Ovary (tissue), 9 donors: ENCODE data around the gene EHD3. TPM values are rescaled to one million over a fixed set of nuclear protein-coding genes. Genes with fewer than 3 reads are reported as not detected.

ENCODE experiments used
- DNase-seq, 5 donors: peaks; one replicate each; pipeline ENCODE4 v3.0.0-alpha.2; 2019 to 2020
- H3K27ac ChIP-seq, 2 donors: fragments of 200-600 bp; one replicate each; pipeline versions ENCODE4 v1.5.1 to v1.8.0; 2019 to 2022
- H3K27me3 ChIP-seq: fragments of 200-600 bp; one replicate; pipeline ENCODE4 v1.8.0; 2022
- H3K36me3 ChIP-seq: fragments of 200-600 bp; sonication (generic); one replicate; pipeline ENCODE4 v1.5.1; 2019
- H3K4me1 ChIP-seq: one replicate; pipeline ENCODE4 v1.8.1; 2013; ENCODE audit warnings: mild to moderate bottlenecking, moderate library complexity; ENCODE audit not compliant: insufficient read depth
- H3K4me3 ChIP-seq: fragments of 200-600 bp; sonication (generic); one replicate; pipeline ENCODE4 v1.5.1; 2017
- H3K9me3 ChIP-seq, 2 donors: fragments of 200-600 bp in 1 of 2; sonication (generic) in 1 of 2; one replicate each; pipeline versions ENCODE4 v1.5.1 to v1.8.1; 2013 to 2019; ENCODE audit warnings: mild to moderate bottlenecking in 1 of 2, moderate library complexity in 1 of 2
- EP300 ChIP-seq: sonication (generic); formaldehyde crosslinking; IDR thresholded peaks from one replicate; pipeline ENCODE4 v1.6.1; 2017; ENCODE audit warnings: antibody characterized with exemption
- POLR2A ChIP-seq: fragments of 450-650 bp; IDR thresholded peaks from one replicate; pipeline ENCODE4 v1.6.1; 2017; ENCODE audit warnings: antibody characterized with exemption, mild to moderate bottlenecking, moderate library complexity
- WGBS, 3 donors: extraction: QIAGEN DNeasy Blood & Tissue Kit in 1 of 3; methylation state at CpG; one replicate each; pipeline versions ENCODE4 v1.1.5 to v1.1.7; 2013 to 2017; 5-methylcytosine and 5-hydroxymethylcytosine counted together
- intact Hi-C, 4 donors: fragments of 100-400 bp; cut with DNase I; formaldehyde crosslinking; loops; one replicate each; pipeline versions ENCODE4 v1.11.0 to v1.15.1; 2022 to 2023
- polyA plus RNA-seq, 2 donors: library from polyadenylated mRNA; stranded (reverse); fragments of 200-250 nt in 1 of 2; fragments of 350-450 nt in 1 of 2; fragmentation: Illumina TruSeq in 1 of 2; extraction: RNeasy Lipid Tissue Mini Kit (QIAGEN cat#74804) in 1 of 2; gene quantifications; one replicate each; pipeline ENCODE4 v1.2.3, GENCODE V29; 2013 to 2014
- total RNA-seq, 7 donors: library from RNA; depleted of rRNA in 2 of 7; stranded (reverse); fragments of >200 nt in 2 of 7; fragmentation: NEBNext Ultra II Directional in 3 of 7; extraction: Animal tissue kit (Norgen Biotek cat#: 25700) in 3 of 7; gene quantifications; one replicate each; pipeline versions ENCODE4 v1.1.0 to v1.2.4, GENCODE V29; 2016 to 2023
- TF ChIP-seq, protein P1 (sequence below), 3 donors: fragments of 450-650 bp in 2 of 3; fragments of 200-600 bp in 1 of 3; IDR thresholded peaks; one replicate each; pipeline versions ENCODE4 v1.5.1 to v1.8.0; 2016 to 2022; ENCODE audit warnings: antibody characterized with exemption in 3 of 3, mild to moderate bottlenecking in 1 of 3
- donor health status: DM: no; HTN: no; CAD: no; lungs with moderate emphysema.
- donor health status: DM: no; HTN: no; CAD: no.
- donor health status: Bipolar disorder and iron deficiency.
- donor health status: DM: yes; HTN: yes; CAD: no.
- donor health status: DM: no; HTN: no; CAD: no.
- donor health status: DM: yes; HTN: yes; CAD: no.

EHD3 gene
- total and polyA plus RNA-seq, 9 donors: 2.8 to 10.6 (median 3.5) TPM

DNA sequence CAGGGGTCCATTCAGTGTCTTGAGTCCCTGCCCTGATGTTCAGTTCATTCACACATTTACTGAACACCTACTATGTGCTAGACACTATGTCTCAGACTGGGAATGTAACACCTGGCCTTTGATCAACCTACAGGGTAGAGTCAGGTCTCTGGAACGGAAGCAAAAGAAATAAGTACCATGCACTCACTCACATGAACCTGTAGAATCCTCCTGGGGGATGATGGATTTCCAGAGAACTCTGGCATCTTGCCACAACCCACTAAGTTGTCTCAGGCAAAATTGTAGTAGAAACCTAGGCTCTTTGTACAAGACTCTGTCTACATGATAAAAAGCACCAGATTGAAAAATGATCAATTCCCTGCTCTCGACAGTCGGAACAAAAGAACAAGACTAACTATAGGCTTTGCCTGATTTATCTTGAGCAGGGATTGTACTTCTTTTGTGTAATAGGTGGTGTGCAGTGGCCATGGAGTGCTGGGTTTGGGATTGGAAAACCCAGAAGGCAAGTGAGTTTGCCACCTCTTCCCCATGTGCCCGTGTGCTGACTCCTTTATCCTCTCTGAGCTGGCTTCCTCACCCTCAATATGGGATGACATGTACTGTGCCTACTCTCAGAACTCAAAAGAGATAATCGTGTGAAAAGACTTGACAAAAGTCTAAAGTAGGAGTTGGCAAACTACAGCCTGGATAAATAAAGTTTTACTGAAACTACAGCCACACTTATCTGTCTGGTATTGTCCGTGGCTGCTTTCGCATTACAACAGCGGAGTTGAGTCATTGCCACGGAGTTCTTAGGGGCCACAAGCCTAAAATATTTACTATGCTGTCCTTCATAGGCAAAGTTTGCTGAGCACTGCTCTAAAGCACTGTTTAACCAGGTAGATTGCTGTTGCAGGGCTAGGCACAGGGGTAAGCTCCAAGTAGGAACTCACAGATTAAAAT lies 21.0 kb upstream of the EHD3 start:
- 77 to 83% (median 80%) methylated on average over 9 of the region's 9 CpGs for WGBS, 3 donors
- TF ChIP-seq EP300 (no peak), POLR2A (no peak)
- TF ChIP-seq, protein P1, sequence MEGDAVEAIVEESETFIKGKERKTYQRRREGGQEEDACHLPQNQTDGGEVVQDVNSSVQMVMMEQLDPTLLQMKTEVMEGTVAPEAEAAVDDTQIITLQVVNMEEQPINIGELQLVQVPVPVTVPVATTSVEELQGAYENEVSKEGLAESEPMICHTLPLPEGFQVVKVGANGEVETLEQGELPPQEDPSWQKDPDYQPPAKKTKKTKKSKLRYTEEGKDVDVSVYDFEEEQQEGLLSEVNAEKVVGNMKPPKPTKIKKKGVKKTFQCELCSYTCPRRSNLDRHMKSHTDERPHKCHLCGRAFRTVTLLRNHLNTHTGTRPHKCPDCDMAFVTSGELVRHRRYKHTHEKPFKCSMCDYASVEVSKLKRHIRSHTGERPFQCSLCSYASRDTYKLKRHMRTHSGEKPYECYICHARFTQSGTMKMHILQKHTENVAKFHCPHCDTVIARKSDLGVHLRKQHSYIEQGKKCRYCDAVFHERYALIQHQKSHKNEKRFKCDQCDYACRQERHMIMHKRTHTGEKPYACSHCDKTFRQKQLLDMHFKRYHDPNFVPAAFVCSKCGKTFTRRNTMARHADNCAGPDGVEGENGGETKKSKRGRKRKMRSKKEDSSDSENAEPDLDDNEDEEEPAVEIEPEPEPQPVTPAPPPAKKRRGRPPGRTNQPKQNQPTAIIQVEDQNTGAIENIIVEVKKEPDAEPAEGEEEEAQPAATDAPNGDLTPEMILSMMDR (IDR thresholded peaks at IDR 0.05): no peak

DNA sequence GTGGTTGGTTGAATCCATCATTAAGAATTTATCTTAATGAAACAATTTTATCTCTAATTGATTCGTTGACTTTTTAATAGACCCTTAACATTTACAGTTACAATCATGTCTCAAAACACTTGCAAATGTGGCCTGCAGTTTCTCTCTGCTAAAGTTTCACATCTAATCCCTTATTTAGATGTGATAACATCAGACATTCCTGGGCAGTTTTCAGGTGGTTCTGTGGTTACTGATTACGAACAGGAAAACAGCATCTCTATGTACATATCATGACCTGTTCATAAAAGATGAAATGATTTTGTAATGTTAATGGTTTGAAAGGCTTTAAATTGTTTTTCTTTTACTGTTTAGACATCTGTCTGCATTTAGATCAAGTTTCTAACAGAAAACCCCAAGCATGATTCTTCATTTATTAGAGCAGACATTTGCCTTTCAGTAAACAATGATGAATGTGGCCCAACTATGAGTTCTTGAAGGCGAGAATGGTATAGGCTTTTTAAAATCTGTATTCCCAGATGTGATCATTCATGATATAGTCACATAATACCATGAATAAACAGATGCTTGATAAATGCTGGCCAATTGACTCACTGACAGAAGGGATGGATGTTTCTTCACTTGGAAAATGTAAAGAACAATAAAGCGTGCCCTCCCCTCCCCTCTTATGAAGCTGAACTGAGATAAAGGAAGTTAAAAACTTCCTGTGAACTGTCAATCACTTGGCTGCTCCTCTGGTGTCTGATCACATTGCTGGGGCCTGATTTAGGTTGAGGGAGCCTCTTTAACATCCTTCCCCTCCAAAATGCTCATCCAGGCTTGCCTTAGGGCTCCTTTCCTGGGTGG lies 20.1 kb upstream of the EHD3 start:
- H3K27me3 ChIP-seq: no peaks in the 10 kb centered on the region
- no peaks in the 10 kb centered on the region for H3K36me3 ChIP-seq
- 12 to 69% (median 16%) methylated on average over 4 of the region's 4 CpGs for WGBS, 3 donors
- intact Hi-C loops: no loop called here
- H3K4me1 ChIP-seq: no peaks in the 10 kb centered on the region
- H3K27ac ChIP-seq: no peak overlapping the region
- H3K9me3 ChIP-seq: no peaks in the 10 kb centered on the region
- no peak overlapping the region for H3K4me3 ChIP-seq
- TF ChIP-seq EP300: no peak
- no peak for TF ChIP-seq POLR2A
- TF ChIP-seq, protein P1 (IDR thresholded peaks at IDR 0.05): no peak
- no peak for DNase-seq

More for the DNA sequence above, 21.0 kb upstream of the EHD3 start:
- Histone ChIP-seq H3K36me3 (no peaks in the 10 kb centered on the region), H3K9me3 (no peaks in the 10 kb centered on the region), H3K27me3 (no peaks in the 10 kb centered on the region), H3K4me1 (no peaks in the 10 kb centered on the region), H3K27ac (no peak overlapping the region), H3K4me3 (no peak overlapping the region)
- no peak for DNase-seq
- intact Hi-C loops: no loop called here

DNA sequence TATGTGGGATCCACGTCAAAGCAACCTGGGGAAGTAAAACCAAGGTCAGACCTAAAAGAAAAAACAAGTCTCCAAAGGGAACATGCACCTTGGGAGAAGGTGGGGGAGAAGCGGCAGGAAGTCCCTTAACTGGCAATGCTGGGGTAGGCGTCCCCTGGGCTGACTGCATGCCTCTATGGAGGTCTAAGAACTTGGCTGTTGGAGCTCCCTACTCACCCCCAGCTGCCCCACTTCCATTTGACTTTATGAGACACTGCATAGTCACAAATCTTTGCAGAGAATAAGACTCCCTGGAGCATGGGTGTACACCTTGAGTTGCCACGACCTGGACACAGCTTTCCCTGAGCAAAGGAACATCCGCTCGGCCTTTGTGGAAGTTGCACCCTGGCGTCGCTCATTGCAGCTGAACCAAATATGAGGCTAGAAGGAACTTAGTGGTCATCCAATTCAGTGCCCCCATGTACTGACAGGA lies 19.5 kb upstream of the EHD3 start:
- Histone ChIP-seq H3K4me3 (no peak overlapping the region), H3K27ac (no peak overlapping the region), H3K9me3 (no peaks in the 10 kb centered on the region), H3K4me1 (no peaks in the 10 kb centered on the region), H3K36me3 (no peaks in the 10 kb centered on the region), H3K27me3 (no peaks in the 10 kb centered on the region)
- WGBS, 3 donors: 85 to 91% (median 87%) methylated on average over 8 of the region's 8 CpGs
- intact Hi-C loops: no loop called here
- no peak for DNase-seq
- no peak for TF ChIP-seq POLR2A

DNA sequence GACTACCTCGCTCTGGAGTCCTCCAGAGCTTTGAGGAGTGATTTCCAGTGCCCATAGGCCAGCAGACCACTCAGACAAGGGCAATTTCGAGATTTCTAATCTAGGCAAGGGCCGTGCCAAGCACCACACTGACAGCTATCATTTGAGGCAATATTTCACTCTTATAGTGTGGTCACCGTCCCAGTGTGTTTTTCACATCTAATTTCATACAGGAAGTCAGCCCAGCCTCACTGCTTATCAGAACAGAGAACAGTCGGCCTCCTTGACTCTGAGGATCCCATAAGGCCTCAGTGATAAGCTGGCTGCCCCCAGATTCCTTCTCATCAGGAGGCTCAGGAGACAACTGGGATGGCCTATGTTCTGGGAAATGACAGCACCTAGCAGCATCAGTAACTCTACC lies 17.2 kb upstream of the EHD3 start:
- H3K4me1 ChIP-seq: no peaks in the 10 kb centered on the region
- no peaks in the 10 kb centered on the region for H3K36me3 ChIP-seq
- no peak overlapping the region for H3K4me3 ChIP-seq
- H3K27me3 ChIP-seq: no peaks in the 10 kb centered on the region
- no peak for DNase-seq
- TF ChIP-seq EP300 (no peak), POLR2A (no peak)
- TF ChIP-seq, protein P1 (IDR thresholded peaks at IDR 0.05): no peak
- H3K27ac ChIP-seq: no peak overlapping the region
- 62 to 69% (median 67%) methylated on average over 5 of the region's 5 CpGs for WGBS, 3 donors
- intact Hi-C loops: no loop called here
- H3K9me3 ChIP-seq: no peaks in the 10 kb centered on the region
